Caki2 (cell line): ENCODE data around the gene CLSTN2. TPM values are rescaled to one million over a fixed set of nuclear protein-coding genes. Genes with fewer than 3 reads are reported as not detected.
A peak's percentile ranks its signal among the peaks of the same experiment; 100 is the strongest.

Source experiments
- DNase-seq: peaks from one replicate; pipeline ENCODE4 v3.0.0-alpha.2; 2015; ENCODE audit warnings: low read depth
- in situ Hi-C: cut with HindIII; loops from 2 replicates; pipeline ENCODE4 v1.10.0; 2016; ENCODE audit warnings: low sequenced_read_pairs, low pct_unique_long_range_greater_than_20kb, mixed read lengths
- total RNA-seq: library from RNA; depleted of rRNA; stranded (reverse); fragments of >200 nt; shearing (Covaris generic); gene quantifications from 2 replicates; pipeline ENCODE4 v1.2.3, GENCODE V29; 2014; ENCODE audit warnings: low replicate concordance

Gene CLSTN2
- total RNA-seq, 1 experiment from 2014 or later, result 37.8 TPM

DNA sequence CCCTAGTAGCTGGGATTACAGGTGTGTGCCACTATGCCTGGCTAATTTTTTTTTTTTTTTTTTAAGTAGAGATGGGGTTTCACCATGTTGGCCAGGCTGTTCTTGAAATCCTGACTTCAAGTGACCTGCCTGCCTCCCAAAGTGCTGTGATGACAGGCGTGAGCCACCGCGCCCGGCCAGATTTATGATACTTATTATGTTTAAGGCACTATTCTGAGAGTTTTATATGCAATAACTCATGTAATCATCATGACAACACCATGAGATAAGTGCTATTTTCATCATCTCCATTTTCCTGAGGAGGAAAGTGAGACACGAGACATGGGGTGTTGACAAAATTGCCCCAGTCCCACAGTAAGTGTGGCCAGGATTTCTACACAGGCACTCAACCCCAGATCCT lies 376.4 kb downstream of the CLSTN2 start:
- no peak for DNase-seq
- in situ Hi-C loops, result no loop called here

DNA sequence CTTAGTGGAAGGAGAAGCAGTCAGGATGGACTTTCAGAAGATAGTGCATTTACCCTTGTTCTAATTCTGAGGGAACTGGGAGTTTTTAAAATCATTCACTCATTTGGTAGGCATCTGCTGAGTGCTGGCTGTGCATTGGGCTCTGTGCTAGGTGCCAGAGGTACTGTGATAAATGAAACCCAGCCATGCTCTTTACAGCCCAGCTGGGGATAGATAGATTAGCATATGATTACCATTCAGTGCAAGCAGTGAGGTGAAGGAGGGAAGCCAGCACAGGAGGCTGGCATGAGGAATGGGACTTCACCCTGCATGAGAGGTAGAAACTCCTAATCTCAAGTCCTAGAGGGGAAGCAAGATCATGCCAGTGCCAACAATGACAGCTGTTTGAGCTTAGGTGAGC lies 381.0 kb downstream of the CLSTN2 start:
- no peak for DNase-seq
- in situ Hi-C loops, result no loop called here

DNA sequence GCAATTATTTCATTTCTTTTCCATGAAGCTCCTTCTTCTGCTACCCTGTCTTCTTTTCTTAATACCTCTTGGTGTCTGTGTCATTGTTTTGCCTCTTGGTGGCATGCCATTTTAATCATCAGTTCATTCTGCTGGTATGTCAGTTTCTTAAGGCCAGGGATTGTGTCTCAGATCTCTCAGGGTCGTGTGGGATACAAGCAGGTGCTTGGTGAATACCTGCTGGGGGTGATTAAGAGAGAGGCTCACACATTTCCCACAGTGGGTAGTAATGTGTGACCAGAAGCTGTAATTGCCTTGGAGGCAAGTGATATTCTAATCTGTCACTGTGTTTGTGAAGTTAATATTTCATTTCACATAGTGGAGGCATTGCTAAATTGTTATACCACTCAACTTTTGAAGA lies 381.5 kb downstream of the CLSTN2 start:
- peak; percentile 12 for DNase-seq
- in situ Hi-C loops, result no loop called here

DNA sequence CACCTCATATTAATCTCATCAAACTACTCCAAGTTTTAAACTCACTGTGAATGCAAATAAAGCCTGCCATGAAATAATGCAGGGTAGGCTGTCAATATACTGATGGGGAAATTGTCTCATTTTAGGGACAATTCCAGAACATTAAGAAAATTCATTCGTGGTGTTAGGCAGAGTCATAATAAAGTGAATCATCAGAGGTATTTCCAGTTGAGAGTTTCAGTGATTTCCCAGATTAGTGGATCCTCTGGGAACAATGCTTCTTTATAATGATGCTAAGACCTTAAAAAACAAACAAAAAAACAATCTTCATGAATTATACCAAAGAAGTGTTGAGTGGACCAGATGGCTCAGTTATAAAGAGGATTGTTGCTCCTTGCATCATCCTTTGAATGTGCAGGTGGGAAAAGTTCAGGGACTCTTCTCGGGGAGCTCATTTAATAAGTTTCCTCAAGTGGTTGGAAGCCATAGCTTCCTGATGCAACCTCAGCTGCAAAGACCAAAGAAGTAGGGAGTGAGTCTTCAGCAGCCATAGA lies 381.9 kb downstream of the CLSTN2 start:
- in situ Hi-C loops, result no loop called here
- DNase-seq, result peak; percentile 8

DNA sequence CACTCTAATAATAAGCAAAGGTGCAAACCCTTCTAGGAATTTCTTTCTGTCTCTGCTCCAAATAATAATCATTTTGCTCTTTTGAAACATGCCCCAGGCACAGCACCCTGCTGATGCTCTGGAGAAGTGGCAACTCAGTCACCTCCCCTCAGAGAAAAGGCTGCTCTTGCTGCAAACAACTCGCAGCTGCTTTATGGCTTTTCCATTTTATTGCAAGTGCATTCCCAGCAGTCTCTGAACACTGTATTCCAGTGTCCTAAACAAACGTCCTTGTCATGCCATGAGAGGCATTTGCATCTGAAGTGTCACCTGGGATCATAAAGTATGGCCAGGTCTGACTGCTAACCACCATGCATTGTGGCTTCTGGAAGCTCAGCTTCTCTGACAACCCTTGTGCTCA lies 384.8 kb downstream of the CLSTN2 start:
- no peak for DNase-seq
- in situ Hi-C loops, result no loop called here

DNA sequence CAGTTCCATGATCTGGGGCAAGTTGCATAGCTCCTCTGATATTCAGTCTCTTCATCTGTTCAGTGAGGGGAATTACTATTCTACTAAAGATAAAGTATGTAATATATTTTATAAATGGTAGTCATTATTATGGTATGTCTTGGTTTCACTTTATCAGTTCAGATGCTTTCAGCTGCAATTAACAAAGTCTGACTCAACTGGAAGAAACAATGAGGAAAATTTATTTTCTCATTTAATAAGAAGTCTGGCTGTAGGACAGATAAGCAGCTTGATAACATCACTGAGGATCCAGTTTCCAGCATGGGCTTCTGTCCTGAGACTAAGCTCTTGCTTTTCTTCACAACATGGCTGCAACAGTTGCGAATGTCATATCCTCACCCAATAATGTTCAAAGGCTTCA lies 388.6 kb downstream of the CLSTN2 start:
- in situ Hi-C loops, result no loop called here
- no peak for DNase-seq

DNA sequence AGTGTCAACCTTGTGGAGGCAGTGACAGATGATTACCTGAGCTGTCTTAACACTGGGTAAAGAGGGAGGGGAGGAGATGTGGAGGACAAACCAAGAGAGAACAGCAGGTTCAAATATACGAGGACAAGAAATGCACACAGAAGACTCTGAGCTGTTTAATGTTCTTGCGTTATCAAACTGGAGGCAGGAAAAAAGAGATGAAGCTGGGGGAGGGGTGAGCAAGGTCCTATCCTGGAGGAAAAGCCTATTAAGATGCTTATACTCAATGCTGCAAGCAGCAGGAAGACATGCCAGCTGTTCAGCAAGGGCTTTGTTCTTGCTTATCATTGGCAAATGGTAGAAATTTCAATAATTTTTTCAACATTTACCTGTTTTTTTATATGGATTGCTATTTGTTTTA lies 397.1 kb downstream of the CLSTN2 start:
- DNase-seq, result no peak
- in situ Hi-C loops, result no loop called here

DNA sequence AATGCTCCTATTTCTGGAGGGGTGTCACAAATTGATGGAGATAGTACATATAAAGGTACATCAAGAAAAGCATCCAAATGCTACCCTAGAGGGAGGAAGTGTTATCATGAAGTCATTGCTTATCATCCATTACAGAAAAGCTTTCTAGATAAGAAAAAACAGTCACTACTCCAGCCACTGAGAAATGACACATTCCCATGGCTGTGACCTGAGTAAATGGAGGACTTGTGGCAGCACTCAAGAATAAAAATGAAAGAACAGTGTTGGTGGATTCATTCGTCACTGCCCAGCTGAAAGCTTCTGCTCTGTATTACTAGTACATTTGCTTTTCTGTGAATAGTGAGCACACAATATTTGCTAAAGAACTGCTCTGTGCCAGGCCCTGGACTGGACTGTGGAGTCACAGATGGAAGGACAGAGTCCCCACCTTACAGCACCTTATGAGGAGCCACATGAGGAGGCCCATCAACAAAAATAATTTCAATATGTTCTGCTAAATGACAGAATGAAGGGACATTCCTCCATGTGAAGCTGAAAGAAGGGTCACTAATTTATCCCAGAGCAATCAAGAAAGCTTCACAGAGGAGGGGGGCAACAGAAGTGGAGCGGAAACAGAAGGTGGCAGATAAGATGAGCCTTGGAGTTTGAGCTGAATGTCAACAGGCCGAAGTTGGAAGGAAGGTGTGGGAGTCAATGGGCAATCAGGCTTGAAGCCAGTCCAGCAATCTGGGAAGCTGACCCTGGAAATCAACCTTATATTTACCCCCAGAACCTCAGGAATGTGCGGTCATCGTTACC lies 399.3 kb downstream of the CLSTN2 start:
- in situ Hi-C loops, result no loop called here
- DNase-seq, result no peak

DNA sequence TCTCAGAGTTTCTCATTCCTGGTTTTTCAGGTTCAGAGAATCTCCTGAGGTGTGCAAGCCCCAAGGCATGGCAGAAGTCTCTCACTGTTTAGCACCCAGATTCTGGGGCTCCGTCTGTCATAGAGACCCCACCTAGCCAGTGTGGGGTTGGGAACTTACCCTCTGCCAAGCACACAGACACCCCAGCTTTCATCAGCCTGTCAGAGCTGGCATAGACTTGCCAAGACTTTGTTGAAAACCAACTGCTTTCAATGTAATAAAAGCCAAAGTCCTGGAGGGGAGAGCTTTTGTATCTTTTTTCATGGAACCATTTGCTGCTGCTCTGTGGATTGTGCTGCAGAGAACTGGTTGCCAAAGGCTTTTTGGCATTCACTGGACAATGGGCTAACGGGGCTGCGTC lies 401.5 kb downstream of the CLSTN2 start:
- in situ Hi-C loops, result no loop called here
- no peak for DNase-seq

DNA sequence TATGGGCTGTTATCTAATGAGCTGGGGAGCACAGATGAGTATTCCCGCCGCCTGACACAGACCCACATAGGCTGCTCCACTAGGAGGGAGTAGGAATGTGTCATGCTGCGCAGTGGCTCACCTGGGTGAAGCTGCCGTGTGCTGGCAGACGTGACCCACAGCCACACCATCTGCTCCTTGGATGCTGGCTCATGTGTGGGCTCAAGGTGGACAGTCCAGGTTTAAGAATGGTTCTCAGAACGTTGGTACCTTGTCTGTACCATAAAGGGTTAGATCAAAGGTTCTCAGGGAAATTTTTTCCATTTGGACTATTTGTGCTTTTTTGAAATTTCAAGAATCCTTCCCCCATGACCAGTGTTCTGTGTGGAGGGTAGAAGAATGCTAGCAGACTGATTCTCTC lies 403.9 kb downstream of the CLSTN2 start:
- in situ Hi-C loops, result no loop called here
- no peak for DNase-seq

DNA sequence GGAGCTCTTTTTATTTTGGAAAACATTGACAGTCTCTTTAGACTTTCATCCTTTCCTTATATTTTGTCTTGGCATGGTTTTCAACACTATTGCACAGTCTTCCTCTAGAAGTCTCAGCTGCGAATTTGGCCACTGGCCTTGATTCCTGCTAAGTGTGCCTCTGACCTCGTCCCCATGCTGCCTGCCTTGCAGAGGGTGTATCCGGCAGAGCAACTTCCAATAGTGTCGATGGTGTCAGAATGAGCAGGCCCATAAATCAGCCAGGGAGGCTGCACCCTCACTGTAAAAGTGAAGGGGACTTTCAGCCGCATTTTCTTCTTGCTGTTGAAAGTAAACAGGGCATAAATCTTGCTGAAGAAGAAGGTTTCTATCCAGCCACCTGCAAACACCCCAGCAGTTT lies 406.2 kb downstream of the CLSTN2 start:
- in situ Hi-C loops, result no loop called here
- no peak for DNase-seq

DNA sequence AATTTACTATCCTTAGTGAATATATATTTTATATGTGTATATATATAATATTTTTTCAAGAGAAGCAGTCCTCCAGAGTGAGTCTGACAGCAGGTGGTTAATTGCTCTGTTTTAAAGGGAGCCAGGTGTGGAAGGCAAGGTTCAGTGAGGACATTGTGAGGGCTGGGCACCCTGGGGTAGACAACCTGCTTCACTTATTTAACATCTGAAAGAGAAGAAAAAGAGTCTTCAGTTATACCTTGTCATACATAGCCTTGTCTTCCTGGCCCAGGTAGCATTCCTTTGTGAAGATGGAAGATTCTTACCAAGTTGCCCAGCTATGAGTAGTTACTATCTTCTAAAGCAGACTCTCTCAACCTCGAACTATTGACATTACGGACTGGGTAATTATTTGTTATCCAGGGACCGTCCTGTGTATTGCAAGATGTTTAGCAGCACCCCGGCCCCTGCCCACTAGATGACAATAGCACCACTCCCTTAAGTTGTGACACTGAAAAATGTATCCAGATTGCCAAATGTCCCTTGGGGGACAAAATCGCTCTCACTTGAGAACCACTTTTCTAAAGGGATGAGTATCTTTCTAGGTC lies 406.9 kb downstream of the CLSTN2 start:
- in situ Hi-C loops, result no loop called here

DNA sequence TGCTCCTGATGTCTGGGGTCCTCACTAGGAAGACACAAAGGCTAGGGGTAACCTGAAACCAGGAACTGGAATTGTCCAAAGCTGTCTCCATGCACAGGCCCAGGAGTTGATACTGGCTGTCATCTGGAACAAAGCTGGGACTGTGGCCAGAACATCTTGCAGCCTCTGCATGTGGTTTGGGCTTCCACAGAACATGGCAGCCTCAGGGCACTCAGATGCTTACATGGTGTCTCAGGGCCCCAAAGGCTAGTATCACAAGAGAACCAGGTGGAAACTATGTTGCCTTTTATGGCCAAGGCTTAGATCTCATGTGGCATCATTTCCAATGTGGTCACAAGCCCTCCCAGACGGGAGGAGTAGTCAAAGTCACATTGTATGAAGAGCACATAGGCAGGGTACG lies 407.7 kb downstream of the CLSTN2 start:
- in situ Hi-C loops, result no loop called here
- DNase-seq, result no peak

More for the DNA sequence above, 406.9 kb downstream of the CLSTN2 start:
- DNase-seq, result no peak

DNA sequence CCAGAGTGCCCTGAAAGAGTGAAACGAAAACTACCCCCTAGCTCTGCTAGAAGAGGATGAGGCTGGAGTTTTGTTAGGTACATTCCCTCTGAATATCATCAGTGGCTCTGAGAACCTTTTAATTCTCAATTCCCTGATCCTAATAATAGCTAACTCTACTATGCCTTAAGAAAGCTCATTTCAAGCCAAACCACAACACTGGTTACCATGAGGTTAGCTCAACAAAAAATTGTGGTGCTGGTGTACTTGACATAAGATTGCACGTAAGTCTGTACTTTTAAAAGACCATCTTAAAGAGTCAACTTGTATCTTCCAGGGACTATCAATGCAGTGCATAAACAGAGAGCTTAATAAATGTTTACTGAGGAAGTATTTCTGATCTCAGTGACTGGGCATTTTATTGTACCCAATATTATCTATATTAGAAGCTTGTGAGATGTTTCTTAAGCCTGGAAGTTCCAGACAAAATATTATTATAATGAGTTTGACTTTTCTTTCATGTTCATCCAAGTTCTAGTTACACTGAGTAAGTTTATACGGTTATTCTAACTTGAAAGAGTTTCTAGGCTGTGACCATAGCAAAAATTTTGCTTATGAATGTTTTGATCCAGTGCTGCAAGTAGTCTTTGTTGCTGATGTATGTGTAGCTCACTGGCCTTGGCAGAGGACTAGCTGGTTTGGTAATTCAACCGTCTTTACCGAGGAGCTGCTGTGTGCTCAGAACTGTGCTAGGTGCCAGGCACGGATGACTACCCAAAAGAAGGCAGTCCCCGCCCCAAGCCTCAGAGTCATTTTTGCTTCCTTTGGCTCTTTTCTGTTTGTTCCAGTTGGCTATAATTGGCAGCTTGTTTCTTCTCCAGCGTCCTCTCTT lies 408.5 kb downstream of the CLSTN2 start:
- in situ Hi-C loops, result no loop called here
- DNase-seq, result no peak

DNA sequence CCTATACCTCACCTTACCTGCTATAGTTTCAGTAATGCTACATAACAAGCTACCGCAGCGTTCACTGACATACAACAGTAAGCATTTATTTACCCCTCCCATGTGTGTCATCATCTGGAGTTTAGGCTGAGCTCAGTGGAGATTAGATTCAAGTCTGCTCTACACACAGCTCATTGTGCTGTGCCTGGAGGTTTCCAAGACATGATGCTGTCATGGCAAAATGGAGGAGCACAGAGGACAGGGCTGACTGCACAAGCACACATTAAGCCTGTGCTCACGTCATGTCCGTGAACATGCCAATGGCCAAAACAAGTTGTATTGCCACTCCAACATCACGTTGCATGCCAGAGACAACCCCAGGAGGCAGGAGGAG lies 409.1 kb downstream of the CLSTN2 start:
- no peak for DNase-seq

DNA sequence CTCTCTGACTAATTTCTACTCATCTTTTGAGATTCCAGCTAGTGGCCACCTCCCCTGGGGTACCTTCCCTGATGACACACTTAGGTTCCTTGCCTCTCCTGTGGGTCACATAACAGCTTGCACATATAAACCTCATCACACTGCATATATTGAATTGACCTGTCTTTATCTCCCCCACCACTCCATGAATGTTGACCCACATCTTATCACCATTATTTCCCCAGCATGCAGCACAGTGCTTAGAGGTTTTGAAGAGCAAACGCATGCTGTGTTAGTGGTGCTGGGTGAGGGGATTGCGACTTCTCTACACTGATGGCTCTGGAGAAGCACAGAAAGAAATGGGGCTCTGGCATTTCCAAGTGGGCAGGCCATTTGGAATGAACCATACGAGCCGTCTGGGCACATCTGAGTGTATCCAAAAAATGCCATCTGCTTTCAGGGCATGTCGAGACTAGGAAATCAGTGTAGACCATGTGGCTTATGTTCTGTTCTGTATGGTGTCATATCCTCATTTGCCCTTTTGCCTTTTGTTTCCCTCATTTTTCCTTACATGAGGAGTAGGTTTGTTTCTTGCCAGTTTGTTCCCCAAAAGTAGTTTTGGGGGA lies 409.7 kb downstream of the CLSTN2 start:
- in situ Hi-C loops, result no loop called here
- no peak for DNase-seq

More for the DNA sequence above, 409.1 kb downstream of the CLSTN2 start:
- in situ Hi-C loops, result no loop called here

DNA sequence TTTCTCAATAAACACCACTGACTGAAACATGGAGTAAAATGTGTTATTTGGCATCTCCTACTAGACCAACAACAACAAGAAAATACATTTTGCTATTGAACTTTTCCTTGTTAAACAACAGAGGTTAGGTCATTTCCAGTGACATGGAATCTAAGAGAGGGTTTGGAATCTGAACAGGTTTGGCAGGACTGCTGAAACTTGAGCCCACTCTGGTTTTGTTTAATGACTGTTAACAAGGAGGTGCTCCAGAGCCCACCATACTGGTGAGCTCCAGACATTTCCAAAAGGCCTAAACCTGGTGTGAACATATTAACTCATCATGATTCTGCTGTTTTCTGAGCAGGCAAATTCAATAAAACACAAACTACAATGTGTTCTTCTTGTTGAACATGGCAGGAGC lies 412.2 kb downstream of the CLSTN2 start:
- DNase-seq, result no peak
- in situ Hi-C loops, result no loop called here

DNA sequence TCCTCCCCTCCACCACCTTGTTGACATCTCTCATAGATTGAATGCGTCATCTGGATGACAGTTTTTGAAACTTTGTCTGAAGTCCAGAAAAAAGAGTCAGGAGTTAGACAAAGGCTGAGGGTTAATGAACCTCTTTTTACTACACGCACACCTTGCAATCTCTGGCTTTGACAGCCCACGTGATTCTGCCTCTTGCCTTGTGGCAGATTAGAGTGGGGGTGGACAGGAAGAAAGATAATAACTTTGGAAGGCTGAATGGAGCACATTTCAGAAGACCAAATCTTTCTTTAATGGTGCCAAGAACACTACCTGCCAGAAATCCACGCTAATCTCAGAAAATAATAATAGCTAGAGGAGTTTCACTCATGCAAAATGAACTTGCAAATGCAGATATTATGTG lies 415.0 kb downstream of the CLSTN2 start:
- no peak for DNase-seq

DNA sequence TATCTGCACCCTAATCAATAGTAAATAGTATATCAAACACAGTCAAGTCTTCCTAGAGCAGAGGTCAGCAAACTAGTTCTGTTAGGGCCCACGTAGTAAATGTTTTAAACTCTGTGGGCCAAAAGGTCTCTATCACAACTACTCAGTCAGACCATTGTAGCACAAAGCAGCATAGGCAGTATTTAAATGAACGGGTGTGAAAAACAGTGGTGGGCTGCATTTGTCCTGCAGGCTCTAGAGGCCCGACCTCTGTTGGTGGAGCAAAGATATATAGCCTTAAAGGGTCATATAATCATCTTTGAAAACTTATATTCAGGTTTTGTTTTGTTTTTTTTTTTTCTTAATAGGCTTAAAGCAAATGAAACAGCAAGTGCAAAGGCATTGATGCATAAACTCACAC lies 416.5 kb downstream of the CLSTN2 start:
- in situ Hi-C loops, result no loop called here
- no peak for DNase-seq

More for the DNA sequence above, 415.0 kb downstream of the CLSTN2 start:
- in situ Hi-C loops, result no loop called here
